BJ (cell line): ENCODE measurements around the gene IL13. TPM values are rescaled to one million over a fixed set of nuclear protein-coding genes. Genes with fewer than 3 reads are reported as not detected.

Source experiments
- CTCF ChIA-PET: fragments of 350-600 bp; formaldehyde crosslinking; extraction: SDS; loops from one replicate; lab custom pipeline; 2021; ENCODE audit warnings: antibody characterized with exemption, inconsistent platforms; lab: Yijun Ruan, JAX
- POLR2A ChIA-PET: fragments of 300-600 bp; sonication (Branson Sonifier 250); formaldehyde crosslinking; extraction: SDS; loops from one replicate; lab custom pipeline; 2021; ENCODE audit warnings: antibody characterized with exemption; lab: Charles Lee
- DNase-seq: peaks from one replicate; pipeline ENCODE4 v3.0.0-alpha.2; 2011; ENCODE audit warnings: low read depth
- H3K27me3 ChIP-seq: 2 replicates; pipeline ENCODE4 v1.6.0; 2011; ENCODE audit warnings: low read length; ENCODE audit not compliant: control insufficient read depth, insufficient read depth
- H3K36me3 ChIP-seq: 2 replicates; pipeline ENCODE4 v1.5.1; 2011; ENCODE audit warnings: low read length; ENCODE audit not compliant: control insufficient read depth, insufficient read depth
- H3K4me3 ChIP-seq: 2 replicates; pipeline ENCODE4 v1.5.1; 2011; ENCODE audit warnings: low read depth, mild to moderate bottlenecking, control low read depth, low read length
- CTCF ChIP-seq: IDR thresholded peaks from 2 replicates; pipeline ENCODE4 v1.5.1; 2011; ENCODE audit warnings: low read depth, mild to moderate bottlenecking, control low read depth, inconsistent platforms, low read length, moderate library complexity; ENCODE audit not compliant: insufficient read depth
- polyA plus RNA-seq: library from polyadenylated mRNA; depleted of rRNA; stranded (reverse); fragments of >200 nt; gene quantifications from 2 replicates; pipeline ENCODE4 v1.2.3, GENCODE V29; 2011

IL13 gene
- polyA plus RNA-seq, 1 experiment: not detected

- no peaks in the 10 kb centered on the region for H3K36me3 ChIP-seq
- TF ChIP-seq CTCF: no peak
- H3K27me3 ChIP-seq: no peaks in the 10 kb centered on the region
- ChIA-PET CTCF (interaction anchor here (0.7 to 1.9 kb wide), 3 partner anchors 18 to 160 kb away, joined by 3 to 5 read pairs (median 3); no protein-coding TSS in a partner anchor), POLR2A (no interaction called here)
- no peak overlapping the region for H3K4me3 ChIP-seq
- no peak for DNase-seq
Observed at GRCh38 chr5:132659598-132660493, 1.9 kb downstream of the IL13 start.

GRCh38 chr5:132661231-132662003 is 3.4 kb downstream of the IL13 start:
- POLR2A ChIA-PET: no interaction called here
- Histone ChIP-seq H3K27me3 (no peaks in the 10 kb centered on the region), H3K36me3 (no peaks in the 10 kb centered on the region), H3K4me3 (no peak overlapping the region)
- no peak for TF ChIP-seq CTCF
- CTCF ChIA-PET: interaction anchor here (0.7 to 2.0 kb wide), 7 partner anchors 15 to 196 kb away, joined by 3 to 5 read pairs (median 4); no protein-coding TSS in a partner anchor
- no peak for DNase-seq

- no peaks in the 10 kb centered on the region for H3K27me3 ChIP-seq
- no peak overlapping the region for H3K4me3 ChIP-seq
- POLR2A ChIA-PET: no interaction called here
- H3K36me3 ChIP-seq: no peaks in the 10 kb centered on the region
- DNase-seq: no peak
- no peak for TF ChIP-seq CTCF
- CTCF ChIA-PET: interaction anchor here (0.8 to 2.0 kb wide), 6 partner anchors 14 to 166 kb away, joined by 3 to 5 read pairs (median 4); no protein-coding TSS in a partner anchor
Observed at GRCh38 chr5:132662004-132662401, 4.0 kb downstream of the IL13 start.

DNA sequence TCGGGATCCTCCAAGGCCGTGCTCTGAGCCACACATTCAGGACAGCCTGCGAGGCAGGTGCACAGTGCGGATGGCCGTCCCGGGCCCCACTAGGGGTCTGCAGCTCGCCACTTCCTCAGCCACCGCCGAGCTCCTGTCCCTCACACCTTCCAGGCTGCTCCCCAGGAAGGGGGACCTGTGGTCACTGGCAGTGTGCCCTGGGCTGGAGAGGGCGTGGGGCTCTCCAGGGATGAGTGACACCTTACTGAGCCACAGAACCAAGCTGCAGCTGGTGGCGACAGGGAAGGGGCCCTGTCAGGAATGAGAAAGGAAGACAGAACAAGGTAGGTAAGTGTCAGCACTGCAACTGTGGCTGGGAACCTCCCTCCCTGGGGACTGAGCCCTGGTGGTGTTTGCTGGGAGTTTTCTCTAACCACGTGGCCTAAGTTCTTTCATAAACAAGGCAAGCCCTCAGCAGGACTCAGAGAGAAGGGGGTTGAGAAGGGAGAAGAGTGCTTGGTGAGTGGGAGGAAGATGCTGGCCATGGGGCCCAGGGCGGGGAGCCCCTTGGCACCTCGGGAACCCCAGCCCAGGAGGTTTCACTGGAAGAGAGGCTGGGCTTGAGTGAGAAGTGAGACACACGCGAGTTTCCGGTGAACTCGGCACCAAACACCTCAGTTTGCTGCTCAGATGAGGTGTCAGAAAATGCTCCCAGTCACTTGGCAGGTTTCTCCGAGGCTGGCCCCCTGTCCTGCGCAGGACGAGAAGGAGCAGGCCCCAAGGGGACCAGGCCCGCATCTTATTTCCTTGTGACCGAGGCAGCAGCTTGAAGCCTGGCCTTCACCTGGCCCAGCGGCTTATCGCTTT is 5.2 kb downstream of the IL13 start:
- ChIA-PET CTCF (interaction anchor here (0.8 kb wide), 1 partner anchor 15 kb away, joined by 3 read pairs; no protein-coding TSS in a partner anchor), POLR2A (no interaction called here)
- H3K36me3 ChIP-seq: no peaks in the 10 kb centered on the region
- no peak overlapping the region for H3K4me3 ChIP-seq
- no peak for DNase-seq
- no peaks in the 10 kb centered on the region for H3K27me3 ChIP-seq
- TF ChIP-seq CTCF: no peak
